SK-N-SH (cell line): ENCODE measurements around the gene CEACAM7. TPM values are rescaled to one million over a fixed set of nuclear protein-coding genes. Genes with fewer than 3 reads are reported as not detected.

Experiments used
- CTCF ChIA-PET: fragments of 300-600, 350-600 bp; formaldehyde crosslinking; extraction: SDS; loops from one replicate; lab custom pipeline; 2021; lab: Yijun Ruan, JAX
- POLR2A ChIA-PET: fragments of 350-600 bp; sonication (Branson Sonifier 250); formaldehyde crosslinking; extraction: SDS; loops from one replicate; lab custom pipeline; 2020; ENCODE audit warnings: antibody characterized with exemption, inconsistent platforms; lab: Yijun Ruan, JAX
- DNase-seq: peaks from one replicate; pipeline ENCODE4 v3.0.0; 2012
- H2AFZ ChIP-seq: fragments of 200-600 bp; sonication (generic); 2 replicates; pipeline ENCODE4 v1.8.1; 2016; ENCODE audit warnings: antibody characterized with exemption, mild to moderate bottlenecking, low read depth
- H3F3A ChIP-seq: fragments of 200-600 bp; sonication (generic); replicated peaks from 2 replicates; pipeline ENCODE3; 2016; ENCODE audit warnings: antibody characterized with exemption, mild to moderate bottlenecking; ENCODE audit not compliant: insufficient read depth
- H3K27ac ChIP-seq, 2 experiments: fragments of 200-500 bp in 1 of 2; fragments of 200-600 bp in 1 of 2; sonication (Bioruptor generic) in 1 of 2; sonication (generic), shearing (Covaris generic) in 1 of 2; 2 replicates each; pipeline versions ENCODE4 v1.5.1 to v1.6.1; 2014 to 2016; ENCODE audit warnings: low read depth in 2 of 2, inconsistent platforms in 1 of 2, low read length in 1 of 2, mild to moderate bottlenecking in 1 of 2, mixed read lengths in 1 of 2
- H3K27me3 ChIP-seq: fragments of 200-600 bp; sonication (generic), shearing (Covaris generic); 2 replicates; pipeline ENCODE4 v1.6.1; 2016; ENCODE audit warnings: mixed run types; ENCODE audit not compliant: insufficient read depth
- H3K36me3 ChIP-seq, 2 experiments: fragments of 200-500 bp in 1 of 2; fragments of 200-600 bp in 1 of 2; sonication (Bioruptor generic) in 1 of 2; sonication (generic) in 1 of 2; replicated peaks in 1 of 2; 2 replicates each; pipeline versions ENCODE3 to v1.5.1; 2014 to 2016; ENCODE audit warnings: low read length in 1 of 2, mild to moderate bottlenecking in 1 of 2; ENCODE audit not compliant: insufficient read depth in 2 of 2, control insufficient read depth in 1 of 2
- H3K4me1 ChIP-seq, 2 experiments: fragments of 200-500 bp in 1 of 2; fragments of 200-600 bp in 1 of 2; sonication (Bioruptor generic) in 1 of 2; sonication (generic), shearing (Covaris generic) in 1 of 2; 2 replicates each; pipeline versions ENCODE4 v1.5.1 to v1.6.1; 2014 to 2016; ENCODE audit warnings: low read depth in 1 of 2, low read length in 1 of 2, mixed run types in 1 of 2; ENCODE audit not compliant: insufficient read depth in 2 of 2, control insufficient read depth in 1 of 2
- H3K4me2 ChIP-seq: fragments of 200-600 bp; sonication (generic), shearing (Covaris generic); 2 replicates; pipeline ENCODE4 v1.6.1; 2017; ENCODE audit warnings: mixed run types
- H3K4me3 ChIP-seq, 2 experiments: fragments of 200-500 bp in 1 of 2; fragments of 200-600 bp in 1 of 2; sonication (Bioruptor generic) in 1 of 2; sonication (generic), shearing (Covaris generic) in 1 of 2; 2 replicates each; pipeline versions ENCODE4 v1.5.1 to v1.8.1; 2014 to 2016; ENCODE audit warnings: low read depth in 2 of 2, inconsistent platforms in 1 of 2, low read length in 1 of 2, mild to moderate bottlenecking in 1 of 2, mixed read lengths in 1 of 2, moderate library complexity in 1 of 2
- H3K79me2 ChIP-seq: fragments of 200-600 bp; sonication (generic); 2 replicates; pipeline ENCODE4 v1.8.1; 2017; ENCODE audit warnings: mild to moderate bottlenecking; ENCODE audit not compliant: insufficient read depth
- H3K9ac ChIP-seq: fragments of 200-600 bp; sonication (generic); 2 replicates; pipeline ENCODE4 v1.6.1; 2017; ENCODE audit warnings: mixed run types
- H3K9me2 ChIP-seq: fragments of 200-600 bp; sonication (generic); 2 replicates; pipeline ENCODE4 v1.6.1; 2017; ENCODE audit warnings: mixed run types
- H3K9me3 ChIP-seq: fragments of 200-600 bp; sonication (generic); 2 replicates; pipeline ENCODE4 v1.6.1; 2017; ENCODE audit warnings: mixed run types, mild to moderate bottlenecking, moderate library complexity
- H4K20me1 ChIP-seq: fragments of 200-600 bp; sonication (generic); 2 replicates; pipeline ENCODE4 v1.6.1; 2017; ENCODE audit warnings: mild to moderate bottlenecking, mixed run types; ENCODE audit not compliant: insufficient read depth
- ELF1 ChIP-seq: IDR thresholded peaks from 2 replicates; pipeline ENCODE4 v1.4.0; 2012
- EZH2phosphoT487 ChIP-seq: fragments of 200-600 bp; sonication (generic); IDR thresholded peaks from 2 replicates; pipeline ENCODE4 v1.6.1; 2017; ENCODE audit warnings: low read depth, mixed run types, mild to moderate bottlenecking, antibody characterized with exemption, moderate library complexity, borderline replicate concordance
- FOXM1 ChIP-seq: IDR thresholded peaks from 2 replicates; pipeline ENCODE4 v1.4.0; 2012; ENCODE audit warnings: low read depth, mild to moderate bottlenecking
- GATA2 ChIP-seq: sonication (generic); formaldehyde crosslinking; IDR thresholded peaks from 2 replicates; pipeline ENCODE4 v1.5.0; 2020; ENCODE audit warnings: mild to moderate bottlenecking, missing genetic modification reagents
- IRF3 ChIP-seq: fragments of 150-350 bp; IDR thresholded peaks from 2 replicates; pipeline ENCODE4 v1.6.1; 2016; ENCODE audit warnings: mild to moderate bottlenecking, low read depth, low read length
- JUND ChIP-seq: IDR thresholded peaks from 2 replicates; pipeline ENCODE4 v1.4.0; 2012
- MEF2A ChIP-seq: IDR thresholded peaks from 2 replicates; pipeline ENCODE4 v1.4.0; 2012; ENCODE audit warnings: low read depth, borderline replicate concordance
- MXI1 ChIP-seq: IDR thresholded peaks from 2 replicates; pipeline ENCODE4 v1.6.1; 2012; ENCODE audit warnings: mild to moderate bottlenecking, low read depth, low read length, improper control_type of control experiment
- RCOR1 ChIP-seq: fragments of 150-350 bp; IDR thresholded peaks from 2 replicates; pipeline ENCODE4 v1.6.1; 2017; ENCODE audit warnings: antibody characterized with exemption, low read length
- YY1 ChIP-seq: IDR thresholded peaks from 2 replicates; pipeline ENCODE4 v1.4.0; 2012; ENCODE audit warnings: low read depth, mild to moderate bottlenecking
- ZBTB33 ChIP-seq: IDR thresholded peaks from 2 replicates; pipeline ENCODE4 v1.4.0; 2012; ENCODE audit warnings: low read depth, borderline replicate concordance
- WGBS: methylation state at CpG from one replicate; pipeline ENCODE4 v1.1.6; 2017; ENCODE audit warnings: low lambda C conversion rate; 5-methylcytosine and 5-hydroxymethylcytosine counted together
- polyA plus RNA-seq, 3 experiments: library from polyadenylated mRNA; depleted of rRNA; stranded (reverse); fragments of >200 nt; gene quantifications; 2 replicates each; pipeline ENCODE4 v1.2.3, GENCODE V29; 2012
- TF ChIP-seq, protein P1 (sequence below): fragments of 200-600 bp; sonication (generic); IDR thresholded peaks from 2 replicates; pipeline ENCODE4 v1.6.1; 2017; ENCODE audit warnings: antibody characterized with exemption, mild to moderate bottlenecking, moderate library complexity

The CEACAM7 gene
- polyA plus RNA-seq, 1 of the 3 experiments (the other 2 are of a cell fraction) = not detected

- Histone ChIP-seq H3K9me2 (no peaks in the 10 kb centered on the region), H4K20me1 (no peaks in the 10 kb centered on the region), H2AFZ (no peak overlapping the region), H3K4me1 (no peaks in the 10 kb centered on the region), H3K36me3 (no peaks in the 10 kb centered on the region), H3K9me3 (no peaks in the 10 kb centered on the region), H3K4me3 (no peak overlapping the region), H3K9ac (no peak overlapping the region), H3F3A (no peaks in the 10 kb centered on the region), H3K79me2 (no peaks in the 10 kb centered on the region), H3K4me2 (no peak overlapping the region), H3K27ac (no peak overlapping the region), H3K27me3 (0 out of 2 replicates have a peak, but pooled peaks cover 4% of the 10 kb centered on the region)
- ChIA-PET POLR2A (no interaction called here), CTCF (interaction anchor here (1.1 to 2.6 kb wide), 2 partner anchors 11 to 70 kb away, joined by 3 to 12 read pairs; no protein-coding TSS in a partner anchor)
- no peak for TF ChIP-seq IRF3
- TF ChIP-seq ELF1 = no peak
- no peak for TF ChIP-seq ZBTB33
- TF ChIP-seq EZH2phosphoT487 = no peak
- WGBS = 9% methylated on average over 4 of the region's 4 CpGs
- DNase-seq = no peak
Observed at GRCh38 chr19:41689993-41690800, 2.1 kb upstream of the CEACAM7 start.

- POLR2A ChIA-PET = no interaction called here
- no peaks in the 10 kb centered on the region for H3K36me3 ChIP-seq
- CTCF ChIA-PET = interaction anchor here (0.8 to 1.5 kb wide), 3 partner anchors 9 to 47 kb away, joined by 3 to 6 read pairs (median 5); no protein-coding TSS in a partner anchor
- no peak overlapping the region for H3K27ac ChIP-seq
- H3K9ac ChIP-seq = no peak overlapping the region
- no peaks in the 10 kb centered on the region for H3K9me3 ChIP-seq
- no peaks in the 10 kb centered on the region for H4K20me1 ChIP-seq
- no peaks in the 10 kb centered on the region for H3F3A ChIP-seq
- no peak overlapping the region for H3K4me2 ChIP-seq
- TF ChIP-seq ZBTB33 (no peak), MXI1 (no peak), YY1 (no peak), GATA2 (no peak), FOXM1 (no peak), MEF2A (no peak), JUND (no peak), RCOR1 (no peak)
- TF ChIP-seq, protein P1, sequence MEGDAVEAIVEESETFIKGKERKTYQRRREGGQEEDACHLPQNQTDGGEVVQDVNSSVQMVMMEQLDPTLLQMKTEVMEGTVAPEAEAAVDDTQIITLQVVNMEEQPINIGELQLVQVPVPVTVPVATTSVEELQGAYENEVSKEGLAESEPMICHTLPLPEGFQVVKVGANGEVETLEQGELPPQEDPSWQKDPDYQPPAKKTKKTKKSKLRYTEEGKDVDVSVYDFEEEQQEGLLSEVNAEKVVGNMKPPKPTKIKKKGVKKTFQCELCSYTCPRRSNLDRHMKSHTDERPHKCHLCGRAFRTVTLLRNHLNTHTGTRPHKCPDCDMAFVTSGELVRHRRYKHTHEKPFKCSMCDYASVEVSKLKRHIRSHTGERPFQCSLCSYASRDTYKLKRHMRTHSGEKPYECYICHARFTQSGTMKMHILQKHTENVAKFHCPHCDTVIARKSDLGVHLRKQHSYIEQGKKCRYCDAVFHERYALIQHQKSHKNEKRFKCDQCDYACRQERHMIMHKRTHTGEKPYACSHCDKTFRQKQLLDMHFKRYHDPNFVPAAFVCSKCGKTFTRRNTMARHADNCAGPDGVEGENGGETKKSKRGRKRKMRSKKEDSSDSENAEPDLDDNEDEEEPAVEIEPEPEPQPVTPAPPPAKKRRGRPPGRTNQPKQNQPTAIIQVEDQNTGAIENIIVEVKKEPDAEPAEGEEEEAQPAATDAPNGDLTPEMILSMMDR = no peak
- TF ChIP-seq, all 33 proteins: peak for 0
- no peak overlapping the region for H2AFZ ChIP-seq
- H3K79me2 ChIP-seq = no peaks in the 10 kb centered on the region
- no peaks in the 10 kb centered on the region for H3K4me1 ChIP-seq
- no peaks in the 10 kb centered on the region for H3K9me2 ChIP-seq
- WGBS = 19% methylated on average over 4 of the region's 4 CpGs
- DNase-seq = no peak
- H3K4me3 ChIP-seq = no peak overlapping the region
- 0 out of 2 replicates have a peak, but pooled peaks cover 4% of the 10 kb centered on the region for H3K27me3 ChIP-seq
Observed at GRCh38 chr19:41688687-41689086, 617 bp upstream of the CEACAM7 start.
